ENCODE data around the gene UGT1A10.
A peak's percentile ranks its signal among the peaks of the same experiment; 100 is the strongest.
"Not testable (repeated sequence)": the region's sequence is repeated elsewhere in the genome, so short reads cannot be mapped to it uniquely, and the experiment has no call there.

Gene UGT1A10

GRCh38 chr2:233692648-233693047 lies 56.4 kb downstream of the UGT1A10 start, which contains the start of gene UGT1A6:
UGT1A6 (plus strand) TSS chr2:233692890; CDS start chr2:233693005, 115 bp downstream.
- no peak for DNase-seq (ENCODE audit: low read depth)

- DNase-seq (ENCODE audit: low read depth): no peak
Observed at GRCh38 chr2:233693963-233694362, 57.7 kb downstream of the UGT1A10 start.

GRCh38 chr2:233698740-233699139 lies 62.5 kb downstream of the UGT1A10 start:
- DNase-seq (ENCODE audit: low read depth): no peak

- DNase-seq (ENCODE audit: low read depth): no peak
Observed at GRCh38 chr2:233699424-233700027, 63.3 kb downstream of the UGT1A10 start.

GRCh38 chr2:233700028-233700635 lies 63.9 kb downstream of the UGT1A10 start:
- no peak for DNase-seq (ENCODE audit: low read depth)

- DNase-seq (ENCODE audit: low read depth): not testable (repeated sequence)
Observed at GRCh38 chr2:233700842-233701241, 64.6 kb downstream of the UGT1A10 start.

GRCh38 chr2:233702238-233702637 lies 66.0 kb downstream of the UGT1A10 start:
- DNase-seq (ENCODE audit: low read depth): no peak

- DNase-seq (ENCODE audit: low read depth): no peak
Observed at GRCh38 chr2:233705911-233706506, 69.8 kb downstream of the UGT1A10 start.

- no peak for DNase-seq (ENCODE audit: low read depth)
Observed at GRCh38 chr2:233706720-233707119, 70.5 kb downstream of the UGT1A10 start.

GRCh38 chr2:233707940-233708644 lies 71.8 kb downstream of the UGT1A10 start:
- no peak for DNase-seq (ENCODE audit: low read depth)

- no peak for DNase-seq (ENCODE audit: low read depth)
Observed at GRCh38 chr2:233708942-233709341, 72.7 kb downstream of the UGT1A10 start.

GRCh38 chr2:233711312-233712008 lies 75.2 kb downstream of the UGT1A10 start:
- DNase-seq (ENCODE audit: low read depth): peak; percentile 43

- DNase-seq (ENCODE audit: low read depth): no peak
Observed at GRCh38 chr2:233712611-233713261, 76.5 kb downstream of the UGT1A10 start, which contains the start of gene UGT1A5. UGT1A5 (plus strand) TSS chr2:233712907; CDS start chr2:233712992, 85 bp downstream.

- DNase-seq (ENCODE audit: low read depth): no peak
Observed at GRCh38 chr2:233713262-233713615, 77.0 kb downstream of the UGT1A10 start.

- DNase-seq (ENCODE audit: low read depth): no peak
Observed at GRCh38 chr2:233714121-233714520, 77.9 kb downstream of the UGT1A10 start.

GRCh38 chr2:233718552-233718951 lies 82.3 kb downstream of the UGT1A10 start, which contains the start of gene UGT1A4:
UGT1A4 (plus strand) TSS chr2:233718736; CDS start chr2:233718821, 85 bp downstream.
- DNase-seq (ENCODE audit: low read depth): no peak

- no peak for DNase-seq (ENCODE audit: low read depth)
Observed at GRCh38 chr2:233728723-233729301, 92.6 kb downstream of the UGT1A10 start, which contains the start of gene UGT1A3. UGT1A3 (plus strand) TSS chr2:233729042; CDS start chr2:233729127, 85 bp downstream.

- not testable (repeated sequence) for DNase-seq (ENCODE audit: low read depth)
Observed at GRCh38 chr2:233736868-233737653, 100.8 kb downstream of the UGT1A10 start.

GRCh38 chr2:233740870-233741269 lies 104.6 kb downstream of the UGT1A10 start:
- no peak for DNase-seq (ENCODE audit: low read depth)

Data from fibroblast of the conjunctiva (primary cell).